Activated CD4-positive, alpha-beta T cell treated with anti-CD3 and anti-CD28 coated beads, Interleukin-2, amount 10 ng/mL, durations not matched to agents 7 days and 5 days (primary cell): ENCODE data around the gene UGT1A6. TPM values are rescaled to one million over a fixed set of nuclear protein-coding genes. Genes with fewer than 3 reads are reported as not detected.

Experiments used
- CTCF ChIA-PET: fragments of 350-600 bp; sonication (Branson Sonifier 250); formaldehyde crosslinking; loops from one replicate; lab custom pipeline; 2021; ENCODE audit warnings: antibody characterized with exemption; lab: Charles Lee
- POLR2A ChIA-PET: fragments of 350-600 bp; sonication (Branson Sonifier 250); formaldehyde crosslinking; loops from one replicate; lab custom pipeline; 2021; ENCODE audit warnings: antibody characterized with exemption; lab: Charles Lee
- DNase-seq: peaks from one replicate; pipeline ENCODE4 v3.0.0-alpha.2; 2020
- H3K27ac Mint-ChIP-seq: one replicate; pipeline ENCODE4 v1.8.0; 2021; ENCODE audit warnings: mild to moderate bottlenecking, moderate library complexity, mixed read lengths
- H3K27me3 Mint-ChIP-seq: one replicate; pipeline ENCODE4 v1.8.0; 2021; ENCODE audit warnings: mixed read lengths
- H3K36me3 Mint-ChIP-seq: one replicate; pipeline ENCODE4 v1.8.0; 2021; ENCODE audit warnings: low read depth, mixed read lengths
- H3K4me1 Mint-ChIP-seq: one replicate; pipeline ENCODE4 v1.8.0; 2021; ENCODE audit warnings: mixed read lengths
- H3K4me3 Mint-ChIP-seq: one replicate; pipeline ENCODE4 v1.8.0; 2021; ENCODE audit warnings: mild to moderate bottlenecking, moderate library complexity, mixed read lengths
- H3K9me3 Mint-ChIP-seq: one replicate; pipeline ENCODE4 v1.8.0; 2021; ENCODE audit warnings: mixed read lengths
- total RNA-seq, 2 experiments: library from RNA; stranded (reverse); gene quantifications; one replicate each; pipeline ENCODE4 v1.2.3, GENCODE V29; 2021

UGT1A6 gene
- total RNA-seq, 2 experiments from 2014 or later: not detected

DNA sequence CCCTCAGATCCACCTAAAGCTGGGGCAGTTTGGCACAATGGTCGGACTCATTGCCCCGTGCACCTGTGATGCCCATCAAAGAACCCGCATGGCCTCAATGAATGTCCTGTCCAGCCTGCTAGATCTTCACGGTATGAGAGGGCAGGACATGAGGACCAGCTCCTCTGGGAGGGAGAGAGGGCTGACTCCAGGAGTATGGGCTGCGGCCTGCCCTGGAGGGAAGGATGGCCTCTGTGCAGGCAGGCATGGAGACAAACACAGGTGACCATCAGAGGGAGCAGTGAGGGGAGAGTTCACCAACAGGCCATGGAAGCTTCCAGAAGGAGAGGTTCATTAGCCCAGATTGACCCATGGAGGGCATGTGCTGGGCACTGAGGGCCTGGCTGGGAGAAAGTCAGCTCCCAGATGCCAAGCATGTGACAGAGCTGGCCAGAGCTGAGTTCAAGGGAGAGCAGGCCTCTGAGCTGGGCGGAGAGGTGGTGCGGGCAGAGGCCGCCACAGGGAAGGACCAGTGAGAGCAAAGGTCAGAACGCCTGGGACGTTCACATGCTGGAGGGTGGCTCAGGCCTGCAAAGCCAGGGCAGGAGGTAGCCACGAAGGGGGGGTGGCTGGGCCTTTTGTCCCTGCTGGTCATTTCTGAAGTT, 125.4 kb downstream of the UGT1A6 start:
- H3K27ac Mint-ChIP-seq: no peak overlapping the region
- H3K9me3 Mint-ChIP-seq: no peaks in the 10 kb centered on the region
- no peak overlapping the region for H3K4me3 Mint-ChIP-seq
- peaks cover 7% of the 10 kb centered on the region for H3K27me3 Mint-ChIP-seq
- no peak for DNase-seq
- ChIA-PET CTCF (interaction anchor here (1.0 kb wide), 1 partner anchor 21 kb away, joined by 3 read pairs; no protein-coding TSS in a partner anchor), POLR2A (no interaction called here)
- no peaks in the 10 kb centered on the region for H3K4me1 Mint-ChIP-seq
- no peaks in the 10 kb centered on the region for H3K36me3 Mint-ChIP-seq

DNA sequence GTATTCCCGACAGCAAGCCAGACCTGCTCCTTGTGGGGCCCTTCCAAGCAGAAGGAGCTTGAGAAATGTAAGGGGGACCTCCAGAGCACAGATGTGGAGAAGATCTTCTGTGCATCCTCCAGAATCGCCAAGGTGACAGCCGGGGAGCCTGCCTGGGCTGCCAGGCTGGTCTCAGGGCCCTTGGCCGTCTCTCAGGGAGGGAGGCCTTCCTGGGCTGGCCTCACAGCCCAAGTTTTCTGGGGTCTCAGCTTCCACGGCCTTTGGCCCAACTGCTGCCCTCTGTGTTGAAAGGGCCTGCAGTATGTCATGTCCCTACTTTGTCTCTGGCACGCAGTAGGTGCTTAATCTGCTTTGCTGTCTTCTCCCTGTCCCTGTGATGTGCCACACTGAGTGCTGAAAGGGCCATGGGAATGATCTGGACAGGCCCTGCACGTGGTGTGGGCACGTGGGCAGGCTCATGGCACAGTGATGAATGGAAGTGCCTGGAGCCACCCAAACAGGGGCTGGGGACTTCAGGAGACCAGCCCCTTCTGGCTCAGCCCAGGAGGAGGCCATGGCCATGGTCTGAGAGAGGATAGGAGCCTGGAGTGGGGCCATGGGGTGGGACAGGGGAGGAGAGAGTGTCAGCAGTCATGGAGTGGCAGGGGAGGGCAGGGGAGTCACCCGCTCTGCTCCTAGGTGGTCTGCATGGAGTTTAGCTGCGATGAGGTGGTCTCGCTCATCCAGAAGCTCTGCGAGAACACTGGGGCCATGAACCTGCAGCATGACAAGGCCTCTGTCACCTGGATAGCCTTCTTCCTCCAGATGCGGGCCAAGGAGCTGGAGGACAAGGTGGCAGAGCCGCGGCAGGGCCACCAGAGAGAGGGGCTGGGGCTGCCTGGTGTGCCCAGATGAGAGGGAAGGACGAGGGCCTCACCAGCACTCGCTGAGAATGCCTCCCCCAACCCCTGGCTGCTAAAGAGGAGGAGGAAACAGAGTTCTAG, 126.2 kb downstream of the UGT1A6 start:
- H3K36me3 Mint-ChIP-seq: no peaks in the 10 kb centered on the region
- H3K4me1 Mint-ChIP-seq: no peaks in the 10 kb centered on the region
- no peak for DNase-seq
- H3K9me3 Mint-ChIP-seq: no peaks in the 10 kb centered on the region
- CTCF ChIA-PET: no interaction called here
- POLR2A ChIA-PET: no interaction called here
- no peak overlapping the region for H3K27ac Mint-ChIP-seq
- peaks cover 7% of the 10 kb centered on the region for H3K27me3 Mint-ChIP-seq
- no peak overlapping the region for H3K4me3 Mint-ChIP-seq

DNA sequence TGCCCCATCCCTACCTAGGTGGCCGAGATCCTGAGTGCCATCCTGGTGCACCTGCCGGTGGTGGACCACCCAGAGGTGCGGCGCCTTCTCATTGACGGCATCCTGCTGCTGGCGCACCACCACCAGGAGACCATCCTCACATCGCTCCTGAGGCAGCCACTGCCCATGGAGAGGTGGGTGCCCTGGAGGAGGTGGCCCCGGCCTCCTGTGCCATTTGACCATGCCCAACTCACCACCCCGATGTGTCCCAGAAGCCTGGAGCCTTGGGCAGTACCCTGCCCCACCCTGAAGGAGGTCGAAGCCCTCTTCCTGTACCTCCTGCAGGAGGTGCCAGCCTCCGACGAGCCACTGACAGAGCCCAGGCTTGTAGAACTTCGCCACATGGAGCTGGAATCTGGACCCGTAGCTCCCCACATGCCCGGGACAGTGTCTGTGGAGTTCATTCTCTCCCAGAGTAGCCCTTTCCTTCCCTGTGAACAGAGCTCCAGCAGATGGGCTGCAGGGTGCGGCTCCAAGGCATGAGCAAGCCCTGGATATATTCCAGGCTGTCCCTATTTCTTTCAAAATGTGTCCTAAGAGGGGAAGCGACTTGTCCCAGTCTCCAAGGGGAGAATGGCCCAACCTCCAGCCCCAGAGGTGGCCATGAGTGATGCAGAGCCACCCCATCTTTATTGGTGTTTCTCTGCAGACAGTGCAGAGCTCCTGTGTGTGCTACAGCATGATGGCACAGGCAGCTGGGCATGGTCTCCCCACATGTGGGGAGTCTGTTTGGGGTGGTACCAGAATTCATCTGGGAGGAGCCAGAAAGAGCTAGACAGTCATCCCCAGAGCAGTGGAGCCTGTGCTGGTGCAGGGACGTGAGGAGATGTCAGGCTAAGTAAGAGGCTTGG, 127.4 kb downstream of the UGT1A6 start:
- ChIA-PET POLR2A (no interaction called here), CTCF (interaction anchor here (0.6 to 1.5 kb wide), 2 partner anchors 37 to 61 kb away, joined by 3 to 5 read pairs; no protein-coding TSS in a partner anchor)
- no peak overlapping the region for H3K27ac Mint-ChIP-seq
- DNase-seq: no peak
- no peak overlapping the region for H3K4me3 Mint-ChIP-seq
- H3K9me3 Mint-ChIP-seq: no peaks in the 10 kb centered on the region
- no peaks in the 10 kb centered on the region for H3K36me3 Mint-ChIP-seq
- H3K27me3 Mint-ChIP-seq: peaks cover 5% of the 10 kb centered on the region
- no peaks in the 10 kb centered on the region for H3K4me1 Mint-ChIP-seq

DNA sequence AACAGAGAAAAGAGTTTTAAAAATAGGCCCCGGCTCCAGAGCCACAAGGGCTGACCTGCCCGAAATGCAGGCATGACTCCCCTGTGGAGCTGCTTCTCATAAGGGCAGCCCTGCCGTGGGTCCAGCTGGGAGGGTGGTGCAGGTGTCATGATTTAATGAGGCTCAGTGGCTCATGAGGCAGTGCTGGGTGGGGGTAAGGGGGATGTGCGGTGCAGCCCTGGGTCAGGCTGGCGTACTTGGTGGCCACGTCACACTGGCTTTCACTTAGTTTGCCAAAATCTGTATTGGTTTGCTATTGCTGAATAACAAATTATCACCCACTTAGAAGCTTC, 128.1 kb downstream of the UGT1A6 start:
- H3K4me1 Mint-ChIP-seq: no peaks in the 10 kb centered on the region
- no peaks in the 10 kb centered on the region for H3K9me3 Mint-ChIP-seq
- H3K36me3 Mint-ChIP-seq: no peaks in the 10 kb centered on the region
- ChIA-PET CTCF (interaction anchor here (0.6 to 1.5 kb wide), 3 partner anchors 37 to 121 kb away, joined by 3 to 5 read pairs (median 3); no protein-coding TSS in a partner anchor), POLR2A (no interaction called here)
- no peak overlapping the region for H3K4me3 Mint-ChIP-seq
- peaks cover 3% of the 10 kb centered on the region for H3K27me3 Mint-ChIP-seq
- no peak overlapping the region for H3K27ac Mint-ChIP-seq
- DNase-seq: no peak

DNA sequence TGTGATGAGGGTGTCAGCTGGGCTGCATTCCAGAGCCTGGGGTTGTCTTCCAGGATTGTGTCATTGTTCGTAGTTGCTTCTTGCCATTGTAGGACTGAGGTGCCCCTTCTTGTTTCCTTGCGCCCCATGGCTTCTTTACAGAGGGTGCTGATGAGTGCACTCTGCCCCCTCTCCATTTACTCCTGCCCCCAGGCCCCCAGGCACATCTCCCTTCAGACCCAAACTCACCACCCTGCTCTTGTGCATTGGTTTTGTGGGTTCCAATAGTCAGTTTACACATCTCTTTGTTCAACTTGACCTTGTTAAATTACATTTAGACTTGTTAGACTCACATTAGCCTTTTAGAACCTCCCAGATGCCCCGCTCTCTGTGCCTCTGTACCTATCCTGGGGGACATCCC, 128.5 kb downstream of the UGT1A6 start:
- ChIA-PET CTCF (interaction anchor here (0.7 to 1.5 kb wide), 2 partner anchors 36 to 120 kb away, joined by 3 read pairs; no protein-coding TSS in a partner anchor), POLR2A (interaction anchor here (0.6 kb wide), 1 partner anchor 89 kb away, joined by 4 read pairs; no protein-coding TSS in a partner anchor)
- H3K4me3 Mint-ChIP-seq: no peak overlapping the region
- H3K36me3 Mint-ChIP-seq: no peaks in the 10 kb centered on the region
- H3K4me1 Mint-ChIP-seq: no peaks in the 10 kb centered on the region
- H3K27me3 Mint-ChIP-seq: peaks cover 5% of the 10 kb centered on the region
- no peak for DNase-seq
- no peaks in the 10 kb centered on the region for H3K9me3 Mint-ChIP-seq
- H3K27ac Mint-ChIP-seq: no peak overlapping the region

DNA sequence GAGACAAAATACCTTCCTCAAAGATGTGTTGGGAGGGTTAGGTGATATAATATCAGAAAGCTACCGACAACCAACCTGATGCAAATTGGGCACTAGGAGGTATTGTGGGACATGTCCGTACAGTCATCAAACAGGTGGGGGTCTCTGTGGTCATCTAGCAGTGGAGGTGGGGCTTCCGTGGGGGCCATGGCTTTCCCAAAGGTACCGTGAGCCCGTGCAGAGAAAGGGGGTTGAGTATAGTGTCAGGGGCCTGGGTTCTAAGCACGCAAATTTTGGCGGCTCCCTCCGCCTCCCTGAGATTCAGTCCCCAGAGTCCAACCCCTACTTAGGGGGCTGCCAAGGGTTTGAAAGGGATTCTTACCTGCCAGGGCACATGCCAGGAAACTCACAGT, 129.0 kb downstream of the UGT1A6 start:
- Mint-ChIP-seq H3K4me3 (no peak overlapping the region), H3K36me3 (no peaks in the 10 kb centered on the region), H3K9me3 (no peaks in the 10 kb centered on the region), H3K27ac (no peak overlapping the region), H3K4me1 (no peaks in the 10 kb centered on the region), H3K27me3 (peaks cover 7% of the 10 kb centered on the region)
- DNase-seq: no peak
- ChIA-PET CTCF (interaction anchor here (0.9 to 1.5 kb wide), 2 partner anchors 10 to 36 kb away, joined by 3 read pairs; no protein-coding TSS in a partner anchor), POLR2A (interaction anchor here (0.6 kb wide), 1 partner anchor 88 kb away, joined by 4 read pairs; no protein-coding TSS in a partner anchor)

DNA sequence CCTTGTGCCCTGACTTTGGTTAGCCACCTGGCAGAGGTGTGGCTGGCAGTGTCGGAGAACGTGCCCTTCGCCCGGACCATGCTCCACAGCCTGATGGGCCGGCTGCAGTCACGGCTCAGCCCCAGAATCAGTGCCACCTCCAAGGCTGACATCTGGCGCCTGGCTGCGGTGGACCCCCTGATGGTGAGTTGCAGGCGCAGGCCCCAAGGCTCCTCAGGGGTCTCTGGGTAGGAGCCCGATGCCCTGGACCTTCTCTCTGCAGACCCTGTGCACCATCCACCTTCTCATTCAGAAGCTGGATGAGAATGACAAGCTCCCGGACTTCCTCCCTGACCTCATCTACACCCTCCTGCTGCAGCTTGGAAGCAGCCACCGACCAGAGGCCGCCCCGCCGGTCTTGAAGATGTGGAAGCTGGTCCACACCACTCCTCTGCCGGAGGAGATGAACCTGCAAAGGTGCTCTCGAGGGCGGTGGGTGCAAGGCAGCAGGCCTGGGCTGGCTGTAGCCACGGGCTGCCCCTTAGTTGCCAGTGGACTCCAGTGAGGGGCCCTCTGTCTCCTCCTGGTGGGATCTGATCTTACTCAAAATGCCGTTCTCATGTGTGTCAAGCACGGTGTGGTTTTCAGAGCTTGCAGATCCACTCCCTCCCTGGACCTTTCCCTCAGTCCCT, 129.5 kb downstream of the UGT1A6 start:
- no peaks in the 10 kb centered on the region for H3K4me1 Mint-ChIP-seq
- H3K9me3 Mint-ChIP-seq: no peaks in the 10 kb centered on the region
- POLR2A ChIA-PET: no interaction called here
- H3K27me3 Mint-ChIP-seq: peaks cover 7% of the 10 kb centered on the region
- no peak overlapping the region for H3K4me3 Mint-ChIP-seq
- no peaks in the 10 kb centered on the region for H3K36me3 Mint-ChIP-seq
- no peak overlapping the region for H3K27ac Mint-ChIP-seq
- DNase-seq: no peak
- CTCF ChIA-PET: interaction anchor here (0.9 to 1.5 kb wide), 2 partner anchors 9 to 35 kb away, joined by 3 read pairs; no protein-coding TSS in a partner anchor

Other genes with a start within 250 kb of the UGT1A6 start
- gene USP40, start 126.1 kb upstream of the UGT1A6 start, total RNA-seq: 1 to 10 TPM; 5.5 to 6.0 TPM
- not detected for gene UGT1A8, start 75.3 kb upstream of the UGT1A6 start, total RNA-seq
- not detected for gene UGT1A10, start 56.4 kb upstream of the UGT1A6 start, total RNA-seq
- not detected for gene UGT1A9, start 21.0 kb upstream of the UGT1A6 start, total RNA-seq
- gene UGT1A7, start 11.0 kb upstream of the UGT1A6 start, total RNA-seq: not detected
- not detected for gene UGT1A5, start 20.0 kb downstream of the UGT1A6 start, total RNA-seq
- gene UGT1A4, start 25.8 kb downstream of the UGT1A6 start, total RNA-seq: not detected
- gene UGT1A3, start 36.2 kb downstream of the UGT1A6 start, total RNA-seq: not detected
- not detected for gene UGT1A1, start 67.4 kb downstream of the UGT1A6 start, total RNA-seq
- not detected for gene MROH2A, start 85.4 kb downstream of the UGT1A6 start, total RNA-seq
- gene HJURP, start 161.6 kb downstream of the UGT1A6 start, total RNA-seq: 100 to 1,000 TPM; 139 to 141 TPM
- not detected for gene TRPM8, start 224.5 kb downstream of the UGT1A6 start, total RNA-seq